Suppressor macrophage treated with lipopolysaccharide for 4 hours (primary cell): Measurements from ENCODE around the gene TNFAIP8L3.

Source experiments
- DNase-seq: peaks from one replicate; pipeline ENCODE4 v3.0.0-alpha.2; 2020

The TNFAIP8L3 gene

GRCh38 chr15:51089041-51089440 lies 5.7 kb downstream of the TNFAIP8L3 start:
- DNase-seq = no peak

- DNase-seq = no peak
Observed at GRCh38 chr15:51088585-51088984, 6.1 kb downstream of the TNFAIP8L3 start.

- no peak for DNase-seq
Observed at GRCh38 chr15:51087513-51087912, 7.2 kb downstream of the TNFAIP8L3 start.

- no peak for DNase-seq
Observed at GRCh38 chr15:51086409-51086808, 8.3 kb downstream of the TNFAIP8L3 start.

GRCh38 chr15:51085764-51086163 lies 8.9 kb downstream of the TNFAIP8L3 start:
- DNase-seq = no peak

GRCh38 chr15:51083641-51084166 lies 11.0 kb downstream of the TNFAIP8L3 start:
- no peak for DNase-seq

GRCh38 chr15:51082246-51082645 lies 12.5 kb downstream of the TNFAIP8L3 start:
- no peak for DNase-seq

GRCh38 chr15:51080286-51080685 lies 14.4 kb downstream of the TNFAIP8L3 start:
- DNase-seq = no peak

- DNase-seq = no peak
Observed at GRCh38 chr15:51079226-51079625, 15.5 kb downstream of the TNFAIP8L3 start.

- DNase-seq = peak; percentile 74
Observed at GRCh38 chr15:51077221-51078153, 17.2 kb downstream of the TNFAIP8L3 start.

- no peak for DNase-seq
Observed at GRCh38 chr15:51076524-51077220, 18.0 kb downstream of the TNFAIP8L3 start.

GRCh38 chr15:51075826-51076523 lies 18.7 kb downstream of the TNFAIP8L3 start:
- peak; percentile 29 for DNase-seq

GRCh38 chr15:51075364-51075763 lies 19.3 kb downstream of the TNFAIP8L3 start:
- no peak for DNase-seq

GRCh38 chr15:51074926-51075325 lies 19.8 kb downstream of the TNFAIP8L3 start:
- no peak for DNase-seq

- no peak for DNase-seq
Observed at GRCh38 chr15:51071578-51071977, 23.1 kb downstream of the TNFAIP8L3 start.

- no peak for DNase-seq
Observed at GRCh38 chr15:51069983-51070382, 24.7 kb downstream of the TNFAIP8L3 start.

GRCh38 chr15:51067510-51067909 lies 27.2 kb downstream of the TNFAIP8L3 start:
- DNase-seq = no peak

- DNase-seq = no peak
Observed at GRCh38 chr15:51065781-51066180, 28.9 kb downstream of the TNFAIP8L3 start.

- no peak for DNase-seq
Observed at GRCh38 chr15:51065261-51065660, 29.4 kb downstream of the TNFAIP8L3 start.

- DNase-seq = peak; percentile 27
Observed at GRCh38 chr15:51062736-51063135, 32.0 kb downstream of the TNFAIP8L3 start.

- DNase-seq = no peak
Observed at GRCh38 chr15:51060030-51060673, 34.6 kb downstream of the TNFAIP8L3 start.

- DNase-seq = no peak
Observed at GRCh38 chr15:51054535-51054934, 40.2 kb downstream of the TNFAIP8L3 start.

- DNase-seq = no peak
Observed at GRCh38 chr15:51053571-51053970, 41.1 kb downstream of the TNFAIP8L3 start.
